NCI-H345 treated with DMSO at 0.1 percent for 48 hours (cell line): ENCODE measurements around the gene ABCA1.
"Not testable (repeated sequence)": the region's sequence is repeated elsewhere in the genome, so short reads cannot be mapped to it uniquely, and the experiment has no call there.

Experiments used
- DNase-seq: peaks from one replicate; lab custom pipeline; 2025; ENCODE audit not compliant: unreplicated experiment; lab: John Stamatoyannopoulos, UW

Gene ABCA1

DNA sequence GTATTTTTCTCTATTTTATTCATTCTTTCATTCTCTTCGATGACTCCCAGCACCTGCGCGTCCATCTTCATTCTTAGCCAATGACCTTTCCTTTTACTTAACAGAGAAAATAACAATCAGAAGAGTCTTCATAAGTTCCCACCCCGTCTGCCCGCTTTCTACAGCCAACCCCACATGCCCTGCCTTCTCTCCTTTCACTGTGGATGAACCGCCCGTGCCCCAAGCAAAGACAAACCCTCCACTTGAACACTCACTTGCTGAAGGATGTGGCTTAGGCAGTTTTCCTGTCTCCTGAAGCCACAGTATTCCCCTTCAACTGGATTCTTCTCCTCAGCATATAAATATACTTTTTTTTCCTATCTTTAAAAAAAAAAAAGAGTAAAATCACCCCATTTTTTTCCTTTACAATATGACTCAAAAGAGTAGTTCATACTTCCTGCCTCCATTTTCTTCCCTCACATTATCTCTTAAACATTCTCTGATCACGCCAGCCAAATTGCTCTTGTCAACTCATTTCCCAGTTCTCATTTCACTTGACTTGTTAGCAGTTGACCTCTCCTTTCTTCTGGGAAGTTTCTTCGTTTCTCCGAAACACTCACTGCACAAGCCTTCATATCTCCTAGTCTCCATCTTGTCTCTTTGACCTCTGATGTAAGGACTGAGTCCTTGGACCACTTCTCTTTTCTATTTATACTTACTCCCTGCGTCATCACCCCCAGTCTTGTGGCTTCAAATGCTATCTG lies 153.0 kb downstream of the ABCA1 start:
- DNase-seq = no peak

DNA sequence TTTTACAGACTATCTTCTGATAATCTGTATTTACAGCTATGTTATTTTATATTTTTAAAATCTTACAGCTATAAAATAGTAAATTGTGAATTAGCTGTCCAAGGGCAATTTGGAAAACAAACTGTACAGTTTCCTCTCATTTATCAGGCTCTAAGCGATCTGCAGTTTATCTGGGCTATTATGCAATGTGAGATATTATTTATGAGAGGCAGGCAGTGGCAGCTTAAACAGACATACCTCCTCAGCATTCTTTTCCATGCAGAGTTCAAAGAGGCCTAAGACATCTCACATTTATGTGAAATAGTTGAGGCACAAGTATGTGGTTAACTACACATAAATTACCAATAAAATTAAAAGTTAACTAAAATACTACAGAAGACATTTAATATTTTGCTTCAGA lies 153.8 kb downstream of the ABCA1 start:
- DNase-seq = no peak

DNA sequence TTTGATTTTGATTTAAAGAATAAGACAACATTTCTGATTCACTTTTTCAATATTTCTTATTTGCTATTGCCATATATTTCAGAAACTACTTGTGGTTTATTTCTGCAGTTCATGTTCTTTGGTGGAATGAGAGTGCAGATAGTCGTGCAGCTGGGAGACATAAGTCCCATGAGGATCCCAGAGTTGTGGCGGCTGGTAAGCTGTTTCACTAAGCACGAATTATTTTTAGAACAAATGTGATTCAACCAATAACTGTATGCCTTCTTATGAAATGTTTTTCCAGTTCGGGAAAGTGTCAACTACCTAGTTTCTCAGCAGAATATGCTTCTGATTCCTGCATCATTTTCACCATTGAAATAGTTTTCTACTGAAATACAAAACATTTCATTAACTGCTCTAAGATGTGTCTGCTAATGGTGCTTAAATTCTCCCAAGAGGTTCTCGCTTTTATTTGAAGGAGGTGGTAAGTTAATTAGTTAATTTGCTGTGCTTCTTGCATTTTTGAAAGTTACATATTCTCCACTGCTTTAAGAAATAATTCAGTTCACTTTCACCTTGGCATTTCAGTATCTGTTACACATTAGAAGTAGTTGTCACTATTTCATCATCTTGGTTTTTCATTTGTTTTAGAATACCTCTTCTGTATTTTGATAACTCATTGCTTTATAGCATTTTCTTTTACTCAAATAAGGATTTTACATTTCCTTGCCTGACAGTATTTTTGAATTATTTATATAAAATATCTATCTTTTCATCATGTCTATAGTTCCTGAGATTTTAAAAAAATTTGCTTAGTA lies 155.0 kb downstream of the ABCA1 start:
- DNase-seq = no peak

DNA sequence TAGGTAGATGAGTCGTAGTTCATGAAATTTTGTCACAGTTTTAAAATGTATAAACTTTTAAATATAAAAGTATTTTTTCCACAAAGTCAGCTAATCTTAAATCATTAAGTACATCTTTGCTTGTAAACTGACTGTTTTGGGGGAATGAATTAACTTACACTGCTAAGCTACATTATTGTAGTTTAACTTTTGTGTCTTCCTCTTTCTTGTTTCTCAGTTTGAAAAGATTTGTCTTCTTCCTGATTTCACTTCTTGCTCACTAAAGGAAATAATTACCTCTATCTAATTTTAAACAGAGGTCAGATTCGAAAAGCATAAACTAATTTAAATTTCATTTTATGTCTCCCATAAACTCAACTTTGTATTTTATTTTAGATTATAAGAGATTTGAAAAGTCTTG lies 158.3 kb downstream of the ABCA1 start:
- DNase-seq = no peak

DNA sequence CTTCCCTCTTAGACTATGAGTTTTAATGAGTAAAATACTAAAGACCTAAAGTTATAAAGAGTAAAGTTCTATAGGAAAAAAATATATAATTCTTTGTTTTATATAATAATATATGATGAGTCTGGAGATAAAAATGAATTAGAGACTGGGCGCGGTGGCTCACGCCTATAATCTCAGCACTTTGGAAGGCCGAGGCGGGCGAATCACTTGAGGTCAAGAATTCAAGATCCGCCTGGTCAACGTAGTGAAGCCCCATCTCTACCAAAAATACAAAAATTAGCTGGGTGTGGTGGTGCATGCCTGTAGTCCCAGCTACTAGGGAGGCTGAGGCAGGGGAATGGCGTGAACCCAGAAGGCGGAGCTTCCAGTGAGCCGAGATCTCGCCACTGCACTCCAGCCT lies 158.9 kb downstream of the ABCA1 start:
- not testable (repeated sequence) for DNase-seq

DNA sequence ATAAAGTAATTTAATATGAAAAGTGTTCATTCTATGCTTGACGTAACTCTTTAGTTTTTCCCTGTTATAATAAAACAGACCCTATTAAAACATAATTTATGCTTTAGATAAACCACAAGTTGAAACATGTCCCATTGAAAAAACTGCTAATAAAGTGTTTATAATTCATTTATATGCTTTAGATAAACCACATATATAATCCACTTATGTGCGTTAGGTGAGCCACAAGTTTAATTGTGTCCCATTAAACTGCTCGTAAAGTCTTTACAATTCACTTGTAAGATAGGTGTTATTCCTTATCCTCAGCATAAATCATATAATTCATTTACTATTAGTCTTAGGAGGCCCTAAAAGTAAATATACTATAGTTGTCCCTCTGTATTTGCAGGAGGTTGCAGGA lies 160.4 kb downstream of the ABCA1 start:
- no peak for DNase-seq

DNA sequence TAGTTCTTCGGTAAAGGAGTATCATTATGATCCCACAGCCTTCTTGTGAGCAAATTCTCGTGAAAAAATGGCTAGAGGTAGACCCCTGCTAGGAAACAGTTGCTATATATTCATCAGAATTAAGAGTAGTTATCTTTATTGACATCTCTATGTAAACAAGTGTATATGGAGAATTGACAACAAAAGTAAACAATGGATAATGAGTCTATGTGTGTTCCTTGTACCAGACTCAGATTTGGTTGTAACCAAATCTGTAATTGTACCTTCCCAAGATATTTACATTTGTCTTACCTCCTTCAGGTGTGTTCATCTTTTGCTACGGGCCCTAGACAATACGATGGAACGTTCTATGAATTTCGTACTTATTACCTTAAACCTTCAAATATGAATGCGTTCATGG lies 161.9 kb downstream of the ABCA1 start:
- no peak for DNase-seq

DNA sequence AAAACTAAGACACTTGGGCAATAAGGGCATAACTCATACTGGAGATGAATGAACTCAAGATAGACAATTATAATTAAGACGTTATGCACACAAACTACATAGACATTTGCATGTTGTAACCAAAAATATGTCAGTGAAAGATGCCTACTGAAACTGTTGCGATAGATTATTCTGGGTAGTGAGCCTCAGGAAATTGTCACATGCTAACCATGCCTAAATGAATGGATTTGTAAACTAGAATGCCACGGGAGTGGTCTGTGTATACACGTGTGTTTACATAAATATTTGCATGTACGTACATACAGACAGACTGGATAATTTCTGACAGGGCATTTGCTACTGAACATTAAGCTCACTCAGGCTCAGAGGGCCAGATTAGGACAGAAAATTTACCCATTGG lies 162.8 kb downstream of the ABCA1 start:
- DNase-seq = no peak

DNA sequence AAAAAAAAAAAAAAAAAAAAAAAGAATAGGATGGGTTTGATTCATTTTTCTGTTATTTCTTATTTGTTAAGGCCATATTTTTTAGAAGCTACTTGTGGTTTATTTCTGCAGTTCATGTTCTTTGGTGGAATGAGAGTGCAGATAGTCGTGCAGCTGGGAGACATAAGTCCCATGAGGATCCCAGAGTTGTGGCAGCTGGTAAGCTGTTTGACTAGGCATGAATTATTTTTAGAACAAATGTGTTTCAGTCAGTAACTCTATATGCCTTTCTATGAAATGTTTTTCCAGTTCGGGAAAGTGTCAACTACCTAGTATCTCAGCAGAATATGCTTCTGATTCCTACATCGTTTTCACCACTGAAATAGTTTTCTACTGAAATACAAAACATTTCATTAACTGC lies 169.0 kb downstream of the ABCA1 start:
- DNase-seq = peak; percentile 30

DNA sequence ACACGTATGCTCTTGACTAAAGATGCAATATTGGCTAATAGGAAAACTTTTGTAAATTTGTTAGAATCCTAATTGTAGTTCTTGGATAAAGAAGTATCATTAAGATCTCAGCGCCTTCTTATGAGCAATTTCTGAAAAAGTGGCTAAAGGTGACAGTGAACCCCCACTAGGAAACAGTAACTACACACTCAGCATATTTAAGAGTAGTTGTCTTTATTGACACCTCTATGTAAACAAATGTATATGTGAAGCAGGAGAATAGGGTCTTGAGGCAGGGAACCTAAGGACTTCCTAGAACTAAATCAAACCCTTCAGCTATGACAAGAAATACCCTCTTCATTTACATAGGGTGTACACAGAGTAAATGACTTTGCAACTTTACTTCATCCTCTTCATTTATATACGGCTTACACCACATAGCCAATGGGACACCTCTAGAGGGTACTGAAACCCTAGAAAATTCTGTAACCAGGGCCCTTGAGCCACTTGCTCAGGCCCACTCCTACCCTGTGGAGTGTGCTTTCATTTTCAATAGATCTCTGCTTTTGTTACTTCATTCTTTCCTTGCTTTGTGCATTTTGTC lies 177.7 kb downstream of the ABCA1 start:
- no peak for DNase-seq

DNA sequence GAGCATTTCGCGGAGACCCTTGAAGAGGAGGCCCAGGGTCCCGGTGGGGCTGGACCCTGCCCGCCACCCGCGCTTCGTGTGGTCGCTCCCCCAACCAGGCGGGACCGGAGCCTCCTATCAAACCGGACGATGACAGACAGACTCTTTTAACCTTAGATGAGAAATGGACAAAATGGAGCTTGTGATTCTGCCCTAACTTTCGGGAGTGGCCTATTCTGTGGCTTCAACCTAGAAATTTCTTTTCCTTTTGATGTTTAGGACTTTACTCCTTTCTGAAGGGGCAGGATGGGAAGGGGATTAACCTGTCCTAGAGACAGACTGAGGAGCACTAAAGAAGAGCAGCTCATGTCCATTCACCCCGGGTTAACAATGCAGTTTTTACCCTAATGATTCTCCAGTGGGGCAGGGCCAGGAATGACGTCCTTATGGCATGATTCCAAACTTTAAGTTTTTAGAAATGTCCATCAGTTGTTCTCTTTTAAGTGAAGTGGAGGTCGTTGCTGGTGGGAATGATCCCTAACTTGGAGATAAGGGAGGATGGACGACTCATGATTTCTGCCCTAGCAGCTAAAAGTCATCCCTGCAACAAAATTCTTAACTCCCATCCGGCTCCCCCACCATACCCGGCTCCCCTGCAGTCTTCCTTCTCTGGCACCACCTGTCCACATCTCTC lies 179.5 kb downstream of the ABCA1 start:
- peak; percentile 28 for DNase-seq

DNA sequence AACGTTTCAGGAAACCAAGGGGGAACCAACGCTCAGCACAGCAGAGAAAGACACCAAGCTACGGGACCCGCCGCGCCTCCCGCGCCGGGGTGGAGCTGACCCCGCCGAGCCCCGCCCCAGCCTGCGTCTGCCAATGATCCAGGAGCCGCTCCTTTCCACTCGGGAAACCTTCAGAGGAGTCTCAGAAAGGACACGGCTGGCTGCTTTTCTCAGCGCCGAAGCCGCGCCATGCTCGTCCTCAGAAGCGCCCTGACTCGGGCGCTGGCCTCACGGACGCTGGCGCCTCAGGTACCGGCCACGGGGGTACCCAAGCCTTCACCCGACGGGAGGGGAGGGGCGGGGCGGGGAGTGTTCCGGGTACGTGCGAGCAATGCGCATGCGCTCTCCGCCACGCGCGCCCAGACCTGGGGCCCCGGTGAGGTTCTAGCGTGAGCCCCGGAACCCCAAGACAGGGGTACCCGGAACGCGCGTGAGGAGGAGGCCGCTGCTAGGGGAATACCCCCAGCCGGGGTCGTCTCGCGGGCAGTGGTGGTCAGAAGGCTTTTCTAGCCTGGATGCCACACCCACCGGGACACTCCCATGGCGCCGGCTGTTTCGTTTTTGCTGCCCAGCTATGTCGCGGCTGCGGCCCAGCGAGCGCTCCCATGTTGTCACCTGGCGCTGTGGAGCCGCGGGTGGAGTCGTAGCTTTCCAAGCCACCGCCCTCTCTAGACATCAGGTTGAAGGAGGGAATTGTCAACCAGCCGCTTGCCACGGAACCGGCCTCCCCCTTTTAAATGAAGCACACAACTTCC lies 180.2 kb downstream of the ABCA1 start, which contains the start of gene NIPSNAP3A:
Gene NIPSNAP3A (plus strand): TSS at position 119 of the 794 bp plus-strand sequence. CDS start 110 bp downstream, at position 229.
- peak; percentile 77 for DNase-seq

DNA sequence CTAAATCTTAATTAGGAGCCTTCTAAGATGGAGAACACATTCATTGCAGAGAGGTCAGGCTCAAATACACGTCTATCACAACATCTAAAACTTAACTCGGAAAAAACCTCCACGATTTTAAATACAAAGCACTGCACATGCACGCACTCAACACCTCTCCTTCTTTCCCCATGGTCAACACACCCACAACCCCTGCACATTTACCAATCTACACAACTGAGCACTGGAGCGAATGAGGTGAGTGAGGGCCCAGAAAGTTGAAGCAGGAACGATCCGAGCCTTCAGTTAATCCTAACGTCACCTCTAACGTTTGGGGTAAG lies 180.8 kb downstream of the ABCA1 start:
- no peak for DNase-seq

DNA sequence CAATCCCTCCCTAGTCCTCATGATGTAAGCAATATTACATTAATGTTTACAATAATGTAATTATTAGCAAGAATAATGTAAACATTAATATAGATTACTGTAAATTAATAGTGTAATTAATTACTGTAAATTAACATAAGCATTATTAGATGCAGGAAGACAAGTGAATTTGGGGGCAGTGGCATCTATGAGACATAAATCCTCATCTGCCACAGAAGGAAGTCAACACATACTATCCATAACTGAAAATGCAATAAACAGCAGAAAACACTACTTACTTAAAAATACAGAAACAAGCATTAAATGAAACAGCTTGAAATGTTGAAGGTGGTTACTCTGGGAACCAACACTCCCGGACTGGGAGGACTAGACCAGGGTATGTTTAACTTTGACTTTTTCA lies 181.2 kb downstream of the ABCA1 start:
- no peak for DNase-seq

DNA sequence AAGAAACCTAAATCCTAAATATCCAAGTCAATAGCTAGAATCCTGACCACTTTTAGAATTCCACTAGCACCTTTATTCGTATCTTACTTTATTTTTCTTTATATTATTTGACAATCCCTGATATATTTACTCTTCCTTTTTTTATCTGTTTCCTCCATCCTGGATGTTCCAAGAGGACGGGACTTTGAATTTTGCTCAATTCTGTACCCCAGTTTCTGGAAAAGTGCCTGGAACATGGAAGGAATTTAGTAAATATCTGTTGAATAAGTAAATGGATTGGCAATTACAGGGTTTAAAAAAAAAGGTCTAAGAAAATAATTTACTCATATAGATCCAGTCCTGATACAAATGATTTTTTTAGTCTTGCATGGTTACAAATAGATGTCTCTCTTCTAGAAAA lies 181.7 kb downstream of the ABCA1 start:
- no peak for DNase-seq

DNA sequence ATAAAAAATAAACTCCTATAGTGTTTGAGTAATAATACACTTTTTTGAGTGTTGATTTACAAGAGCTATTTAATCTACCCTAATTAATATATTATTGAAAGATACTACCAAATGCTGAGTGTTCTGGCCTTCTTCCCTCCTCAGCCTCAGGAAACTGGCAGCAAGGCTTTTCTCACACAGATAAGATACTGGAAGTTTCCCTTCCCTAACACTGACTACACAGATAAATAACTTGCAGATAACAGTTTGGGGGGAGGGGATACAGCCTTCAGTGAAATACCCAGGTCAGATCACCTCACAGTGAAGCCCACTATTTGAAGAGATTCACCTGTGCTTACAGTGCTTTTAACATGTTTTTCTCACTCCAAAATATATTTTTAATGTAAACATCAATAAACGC lies 182.1 kb downstream of the ABCA1 start:
- no peak for DNase-seq

DNA sequence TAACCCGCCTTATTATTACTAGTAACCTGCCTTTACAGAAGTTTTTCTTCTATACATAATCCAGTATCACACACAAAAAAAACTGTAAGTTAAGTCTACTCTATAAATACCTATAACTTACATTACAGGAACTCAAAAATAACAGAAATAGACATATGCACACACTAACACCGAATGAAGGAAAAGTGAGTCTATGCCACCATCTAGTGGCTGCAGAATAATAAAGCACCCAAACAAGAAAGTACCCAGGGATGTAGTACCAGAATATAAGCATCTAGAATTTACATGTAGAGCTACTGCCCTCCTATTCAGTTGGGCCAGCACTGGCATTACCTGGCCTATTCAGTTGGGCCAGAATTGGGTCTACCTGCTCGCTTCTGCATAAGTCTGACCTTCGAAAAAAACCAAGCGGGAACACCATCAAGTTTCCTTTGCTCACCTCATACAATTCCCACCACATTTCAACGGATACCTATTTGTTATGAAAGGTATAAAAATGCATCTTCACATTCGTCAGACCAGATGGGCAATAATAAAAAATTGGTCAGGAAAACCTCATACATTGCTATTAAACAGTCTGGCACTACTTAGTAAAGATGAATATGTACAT lies 184.5 kb downstream of the ABCA1 start:
- DNase-seq = peak; percentile 54

DNA sequence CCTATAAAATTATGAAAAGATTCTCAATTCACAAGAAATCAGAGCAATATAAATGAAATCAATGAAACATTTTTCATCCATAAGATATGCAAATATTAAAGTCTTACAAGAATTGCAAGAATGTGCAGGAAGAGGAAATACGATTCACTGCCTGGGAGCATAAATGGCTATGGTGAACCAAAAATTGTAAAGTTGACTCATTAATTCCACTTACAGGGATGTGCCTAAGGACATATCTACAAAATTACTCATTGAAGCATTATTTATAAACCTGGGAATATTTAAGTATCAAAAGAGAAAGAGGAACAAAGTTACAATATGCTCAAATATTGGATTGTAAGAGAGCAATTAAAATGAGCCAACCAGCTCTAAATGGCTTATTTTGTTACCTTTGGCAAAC lies 187.3 kb downstream of the ABCA1 start:
- DNase-seq = no peak

DNA sequence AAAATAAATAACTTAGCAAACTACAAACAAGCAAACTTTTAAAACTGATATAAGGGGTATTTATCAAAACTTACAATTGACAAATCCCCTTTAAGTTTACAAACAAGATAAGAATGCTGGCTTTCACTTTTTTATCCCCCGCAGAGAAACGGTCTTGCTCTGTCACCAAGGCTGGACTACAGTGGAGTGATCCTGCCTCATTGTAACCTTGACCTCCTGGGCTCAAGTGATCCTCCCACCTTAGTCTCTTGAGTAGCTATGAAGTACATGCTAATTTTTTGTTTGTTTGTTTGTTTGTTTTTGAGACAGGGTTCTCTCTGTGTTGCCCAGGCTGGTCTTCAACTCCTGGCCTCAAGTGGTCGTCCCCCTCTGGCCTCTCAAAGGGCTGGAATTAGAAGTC lies 189.5 kb downstream of the ABCA1 start:
- DNase-seq = no peak
